Psoas muscle (tissue), 8 donors: ENCODE data around the gene ANO1. TPM values are rescaled to one million over a fixed set of nuclear protein-coding genes. Genes with fewer than 3 reads are reported as not detected.

ENCODE experiments used
- ATAC-seq, 4 donors: fragments of 200-7000 bp; cut with Tn5 transposase; one replicate each; pipeline ENCODE4 v1.9.1; 2020; ENCODE audit warnings: moderate library complexity in 3 of 4, mild to moderate bottlenecking in 2 of 4
- DNase-seq, 2 donors: peaks; one replicate each; pipeline ENCODE4 v3.0.0-alpha.2; 2020
- H3K27ac ChIP-seq: fragments of 200-600 bp; one replicate; pipeline ENCODE4 v1.8.0; 2022
- H3K27me3 ChIP-seq, 3 donors: fragments of 200-600 bp in 1 of 3; one replicate each; pipeline versions ENCODE4 v1.6.1 to v1.8.0; 2013 to 2022; ENCODE audit warnings: low read length in 2 of 3, mild to moderate bottlenecking in 2 of 3, moderate library complexity in 1 of 3; ENCODE audit not compliant: insufficient read depth in 3 of 3
- H3K36me3 ChIP-seq, 2 donors: fragments of 200-600 bp in 1 of 2; one replicate each; pipeline versions ENCODE4 v1.6.1 to v1.8.0; 2013 to 2022; ENCODE audit warnings: low read depth in 1 of 2, mild to moderate bottlenecking in 1 of 2, moderate library complexity in 1 of 2; ENCODE audit not compliant: insufficient read depth in 1 of 2
- H3K4me1 ChIP-seq: fragments of 200-600 bp; one replicate; pipeline ENCODE4 v1.8.0; 2022
- H3K4me3 ChIP-seq: fragments of 200-600 bp; one replicate; pipeline ENCODE4 v1.8.0; 2022; ENCODE audit warnings: mild to moderate bottlenecking
- H3K9me3 ChIP-seq: fragments of 200-600 bp; one replicate; pipeline ENCODE4 v1.8.0; 2022
- CTCF ChIP-seq: fragments of 200-600 bp; IDR thresholded peaks from one replicate; pipeline ENCODE4 v1.8.0; 2022; ENCODE audit warnings: antibody characterized with exemption
- WGBS, 3 donors: extraction: QIAGEN DNeasy Blood & Tissue Kit; methylation state at CpG; one replicate each; pipeline versions ENCODE4 v1.1.6 to v1.1.7; 2013; 5-methylcytosine and 5-hydroxymethylcytosine counted together
- intact Hi-C, 2 donors: fragments of 100-400 bp; cut with DNase I; formaldehyde crosslinking; loops; one replicate each; pipeline versions ENCODE4 v1.11.0 to v1.14.2; 2022
- polyA plus RNA-seq, 3 donors: library from polyadenylated mRNA; stranded (reverse); fragments of 200-250 nt; gene quantifications; one replicate each; pipeline ENCODE4 v1.2.3, GENCODE V29; 2013
- total RNA-seq, 4 donors: library from RNA; stranded (reverse); fragmentation: NEBNext Ultra II Directional in 2 of 4; extraction: Animal tissue kit (Norgen Biotek cat#: 25700) in 2 of 4; gene quantifications; one replicate each; pipeline versions ENCODE4 v1.2.1 to v1.2.4, GENCODE V29; 2021 to 2023
- donor health status: healthy with polysubstance abuse.
- donor health status: DM: no; HTN: no; CAD: no; lungs with moderate emphysema.
- donor health status: Bipolar disorder and iron deficiency.
- donor health status: healthy.
- donor health status: DM: yes; HTN: yes; CAD: no.
- donor health status: DM: no; HTN: no; CAD: no.
- donor health status: DM: no; HTN: no; CAD: no.
- donor health status: DM: yes; HTN: yes; CAD: no.

The ANO1 gene
- total and polyA plus RNA-seq, 7 donors, result 2.2 to 11.3 (median 8.7) TPM

- 90 to 98% (median 93%) methylated on average over 2 of the region's 2 CpGs for WGBS, 3 donors
- ATAC-seq, result no peak
- Histone ChIP-seq H3K9me3 (no peaks in the 10 kb centered on the region), H3K4me3 (no peak overlapping the region), H3K36me3 (no peaks in the 10 kb centered on the region), H3K27ac (no peak overlapping the region), H3K4me1 (no peaks in the 10 kb centered on the region), H3K27me3 (peaks cover 0 to 33% (median 5%) of the 10 kb centered on the region in 3 donors)
- intact Hi-C loops, result no loop called here
- TF ChIP-seq CTCF, result no peak
- no peak for DNase-seq
Measured at GRCh38 chr11:70068950-70069349, 9.2 kb upstream of the ANO1 start.

GRCh38 chr11:70070706-70071105, 7.4 kb upstream of the ANO1 start:
- Histone ChIP-seq H3K36me3 (no peaks in the 10 kb centered on the region), H3K9me3 (no peaks in the 10 kb centered on the region), H3K27me3 (peaks cover 0 to 43% (median 5%) of the 10 kb centered on the region in 3 donors), H3K4me3 (no peak overlapping the region), H3K27ac (no peak overlapping the region), H3K4me1 (no peaks in the 10 kb centered on the region)
- 92 to 93% (median 93%) methylated on average over 9 of the region's 9 CpGs for WGBS, 3 donors
- intact Hi-C loops, result no loop called here
- TF ChIP-seq CTCF, result no peak
- ATAC-seq (no peak), DNase-seq (no peak)

- ATAC-seq (no peak), DNase-seq (no peak)
- H3K9me3 ChIP-seq, result no peaks in the 10 kb centered on the region
- H3K27ac ChIP-seq, result no peak overlapping the region
- H3K27me3 ChIP-seq, result peaks cover 0 to 51% (median 5%) of the 10 kb centered on the region in 3 donors
- no peaks in the 10 kb centered on the region for H3K4me1 ChIP-seq
- no peaks in the 10 kb centered on the region for H3K36me3 ChIP-seq
- intact Hi-C loops, result no loop called here
- WGBS, 3 donors, result 83 to 85% (median 84%) methylated on average over 12 of the region's 12 CpGs
- no peak for TF ChIP-seq CTCF
- H3K4me3 ChIP-seq, result no peak overlapping the region
Measured at GRCh38 chr11:70071996-70072395, 6.1 kb upstream of the ANO1 start.

- H3K9me3 ChIP-seq, result no peaks in the 10 kb centered on the region
- H3K27me3 ChIP-seq, result peaks cover 0 to 55% (median 5%) of the 10 kb centered on the region in 3 donors
- DNase-seq (no peak), ATAC-seq (no peak)
- H3K27ac ChIP-seq, result no peak overlapping the region
- H3K36me3 ChIP-seq, result no peaks in the 10 kb centered on the region
- TF ChIP-seq CTCF, result no peak
- intact Hi-C loops, result no loop called here
- H3K4me1 ChIP-seq, result no peaks in the 10 kb centered on the region
- H3K4me3 ChIP-seq, result no peak overlapping the region
- WGBS, 3 donors, result 49 to 60% (median 51%) methylated on average over 12 of the region's 12 CpGs
Measured at GRCh38 chr11:70072461-70072860, 5.7 kb upstream of the ANO1 start.
